B cell (primary cell): ENCODE measurements around the gene BST2.

ENCODE experiments used
- CTCF ChIP-seq: fragments of 200-600 bp; IDR thresholded peaks from one replicate; pipeline ENCODE4 v1.8.0; 2022; ENCODE audit warnings: antibody characterized with exemption, mild to moderate bottlenecking
- EZH2 ChIP-seq: IDR thresholded peaks from 2 replicates; pipeline ENCODE4 v1.6.1; 2012; ENCODE audit warnings: borderline replicate concordance, low read depth, mild to moderate bottlenecking, moderate library complexity, low read length; ENCODE audit not compliant: insufficient read depth, poor library complexity, severe bottlenecking

- TF ChIP-seq CTCF (no peak), EZH2 (no peak)
Observed at GRCh38 chr19:17451820-17452219, 46.4 kb upstream of the BST2 start.
